ENCODE measurements around the gene DPH6.
"Not testable (repeated sequence)": the region's sequence is repeated elsewhere in the genome, so short reads cannot be mapped to it uniquely, and the experiment has no call there.

DPH6 gene

GRCh38 chr15:35437157-35437556, 108.8 kb downstream of the DPH6 start:
- no peak for DNase-seq (ENCODE audit: low read depth)

DNA sequence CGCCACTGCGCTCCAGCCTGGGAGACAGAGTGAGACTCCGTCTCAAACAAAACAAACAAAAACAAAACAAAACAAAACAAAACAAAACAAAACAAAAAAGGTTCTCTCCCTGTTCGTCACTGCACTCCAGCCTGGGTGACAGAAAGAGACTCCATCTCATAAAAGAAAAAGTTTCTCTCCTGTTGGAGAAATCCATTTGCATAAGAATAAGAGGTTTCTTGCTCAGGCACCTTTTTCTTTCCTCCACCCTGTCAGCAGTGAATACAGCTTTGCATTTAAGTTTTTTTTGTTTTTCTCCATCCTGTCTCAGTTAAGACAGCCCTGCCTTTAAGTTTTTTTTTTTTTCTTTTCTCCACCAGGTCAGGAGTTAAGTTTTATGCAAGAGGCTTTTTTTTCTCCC, 109.5 kb downstream of the DPH6 start:
- no peak for DNase-seq (ENCODE audit: low read depth)

- no peak for DNase-seq (ENCODE audit: low read depth)
These were observed 114.7 kb downstream of the DPH6 start for GRCh38 chr15:35431281-35431680.

- DNase-seq (ENCODE audit: low read depth): no peak
These were observed 115.7 kb downstream of the DPH6 start for GRCh38 chr15:35430301-35430700.

GRCh38 chr15:35427496-35427895, 118.5 kb downstream of the DPH6 start:
- DNase-seq (ENCODE audit: low read depth): no peak

- no peak for DNase-seq (ENCODE audit: low read depth)
These were observed 118.9 kb downstream of the DPH6 start for GRCh38 chr15:35427091-35427490.

GRCh38 chr15:35410775-35411174, 135.2 kb downstream of the DPH6 start:
- DNase-seq (ENCODE audit: low read depth): no peak

DNA sequence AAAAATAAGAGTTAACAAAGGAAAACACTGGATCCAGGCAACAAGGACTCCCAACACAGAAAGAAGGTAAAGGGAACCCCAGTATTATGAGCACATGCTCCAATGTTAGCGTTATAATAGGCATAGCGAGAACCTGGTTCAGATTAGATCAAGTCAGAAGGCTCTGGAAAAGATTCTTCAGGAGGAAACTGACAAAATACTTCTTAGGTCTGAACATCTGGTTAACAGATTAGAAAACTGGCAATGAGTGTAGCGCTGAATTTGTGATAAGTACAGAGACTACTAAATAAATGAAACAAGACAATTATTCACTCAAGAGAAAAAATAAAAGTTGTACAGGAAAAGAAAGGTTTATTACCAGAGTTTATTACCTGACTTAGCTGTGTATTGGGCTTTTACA, 146.1 kb downstream of the DPH6 start:
- DNase-seq (ENCODE audit: low read depth): no peak

- no peak for DNase-seq (ENCODE audit: low read depth)
These were observed 148.9 kb downstream of the DPH6 start for GRCh38 chr15:35397027-35397426.

DNA sequence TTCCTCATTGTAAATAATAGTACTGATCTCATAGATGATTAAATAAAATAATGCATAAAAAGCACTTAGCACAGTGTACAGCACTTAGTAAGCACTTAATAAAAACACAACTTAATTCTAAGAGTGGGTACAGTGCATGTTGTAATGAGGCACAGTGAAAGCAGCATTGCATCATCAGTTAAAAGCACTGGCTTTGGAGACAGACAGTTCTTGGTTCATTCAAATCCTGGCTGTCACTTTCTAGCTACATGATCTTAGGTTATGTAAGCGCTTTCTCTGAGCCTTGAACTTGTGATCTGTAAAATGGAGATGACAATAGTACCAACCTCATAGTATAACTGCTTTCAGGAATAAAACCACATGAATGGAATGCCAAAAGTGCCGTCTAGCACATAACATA, 151.5 kb downstream of the DPH6 start:
- DNase-seq (ENCODE audit: low read depth): no peak

GRCh38 chr15:35393398-35393797, 152.6 kb downstream of the DPH6 start:
- no peak for DNase-seq (ENCODE audit: low read depth)

DNA sequence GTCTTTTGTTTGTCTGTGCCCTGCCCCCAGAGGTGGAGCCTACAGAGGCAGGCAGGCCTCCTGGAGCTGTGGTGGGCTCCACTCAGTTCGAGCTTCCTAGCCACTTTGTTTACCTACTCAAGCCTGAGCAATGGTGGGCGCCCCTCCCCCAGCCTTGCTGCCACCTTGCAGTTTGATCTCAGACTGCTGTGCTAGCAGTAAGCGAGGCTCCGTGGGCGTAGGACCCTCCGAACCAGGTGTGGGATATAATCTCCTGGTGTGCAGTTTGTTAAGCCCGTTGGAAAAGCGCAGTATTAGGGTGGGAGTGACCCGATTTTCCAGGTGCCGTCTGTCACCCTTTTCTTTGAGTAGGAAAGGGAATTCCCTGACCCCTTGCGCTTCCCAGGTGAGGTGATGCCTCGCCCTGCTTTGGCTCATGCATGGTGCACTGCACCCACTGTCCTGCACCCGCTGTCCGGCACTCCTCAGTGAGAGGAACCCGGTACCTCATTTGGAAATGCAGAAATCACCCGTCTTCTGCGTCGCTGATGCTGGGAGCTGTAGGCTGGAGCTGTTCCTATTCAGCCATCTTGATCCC, 154.5 kb downstream of the DPH6 start:
- DNase-seq (ENCODE audit: low read depth): not testable (repeated sequence)

GRCh38 chr15:35383506-35383905, 162.5 kb downstream of the DPH6 start:
- DNase-seq (ENCODE audit: low read depth): no peak

DNA sequence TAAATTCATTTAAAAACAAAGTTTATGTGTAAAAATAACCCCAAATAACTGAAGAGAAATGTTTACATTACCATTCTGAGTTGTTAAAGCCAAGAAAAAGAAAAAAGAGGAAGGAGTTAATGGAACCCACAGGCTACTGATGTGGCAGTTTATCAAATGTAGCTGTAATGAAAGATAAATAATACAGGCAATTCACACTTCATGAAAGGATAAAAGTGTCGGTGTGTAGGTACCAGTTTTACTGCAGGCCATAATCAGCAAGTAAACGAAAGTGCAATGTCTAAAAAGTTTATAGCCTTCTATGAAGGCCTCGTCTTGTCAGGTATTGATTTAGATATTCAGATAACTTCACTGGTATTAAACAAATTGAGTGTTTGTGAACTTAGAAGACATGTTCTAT, 164.6 kb downstream of the DPH6 start:
- no peak for DNase-seq (ENCODE audit: low read depth)

- DNase-seq (ENCODE audit: low read depth): no peak
These were observed 166.0 kb downstream of the DPH6 start for GRCh38 chr15:35379972-35380371.

- DNase-seq (ENCODE audit: low read depth): not testable (repeated sequence)
These were observed 167.5 kb downstream of the DPH6 start for GRCh38 chr15:35378454-35378853.

- DNase-seq (ENCODE audit: low read depth): no peak
These were observed 169.3 kb downstream of the DPH6 start for GRCh38 chr15:35376707-35377106.

- DNase-seq (ENCODE audit: low read depth): no peak
These were observed 171.3 kb downstream of the DPH6 start for GRCh38 chr15:35374661-35375060.

DNA sequence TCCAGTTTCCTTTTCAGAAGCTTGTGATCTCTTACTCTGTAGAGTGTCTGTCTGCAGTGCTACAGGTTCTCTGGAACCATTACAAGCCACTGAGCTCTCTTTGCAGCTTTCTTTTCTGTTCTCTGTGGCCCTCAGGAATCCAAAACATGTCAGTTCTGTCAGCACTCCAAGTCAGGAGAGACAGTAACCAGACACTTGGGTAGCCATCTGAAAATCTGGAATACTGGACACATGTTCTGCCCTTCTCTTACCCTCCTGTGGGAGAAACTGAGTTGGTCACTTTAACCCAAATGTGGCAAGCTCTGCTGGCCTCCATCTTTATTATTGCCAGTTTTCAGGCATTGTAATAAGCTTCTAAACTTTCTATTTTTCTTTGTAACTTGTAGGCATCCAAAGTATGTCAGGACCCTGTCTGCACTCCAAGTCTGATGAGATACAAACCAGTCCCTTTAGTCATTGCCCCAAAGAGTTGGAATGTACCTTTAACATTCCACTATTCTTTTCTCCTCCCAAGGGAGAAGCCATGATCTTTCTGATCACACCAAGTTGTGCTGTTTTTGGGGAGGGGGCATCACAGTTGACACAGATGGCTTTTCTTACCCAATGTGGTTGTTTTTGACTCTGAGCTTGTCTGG, 183.7 kb downstream of the DPH6 start:
- no peak for DNase-seq (ENCODE audit: low read depth)

GRCh38 chr15:35358824-35359223, 187.1 kb downstream of the DPH6 start:
- DNase-seq (ENCODE audit: low read depth): no peak

DNA sequence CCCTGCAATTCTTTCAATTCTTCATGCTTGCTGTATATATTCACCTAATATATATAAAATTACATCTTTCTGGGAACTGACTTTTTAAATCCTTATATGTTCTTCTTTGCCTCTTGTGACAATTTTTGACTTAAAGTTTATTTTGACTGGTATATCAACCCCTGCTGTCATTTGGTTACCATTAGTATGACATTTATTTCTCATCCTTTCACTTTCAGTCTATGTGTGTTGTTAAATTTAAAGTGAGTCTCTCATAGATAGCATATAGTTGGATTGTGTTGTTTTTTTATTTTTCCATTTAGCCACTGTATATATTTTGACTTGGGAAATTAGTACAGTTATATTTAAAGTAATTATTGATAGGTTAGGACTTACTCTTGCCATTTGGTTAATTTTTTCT, 194.9 kb downstream of the DPH6 start:
- DNase-seq (ENCODE audit: low read depth): no peak

- no peak for DNase-seq (ENCODE audit: low read depth)
These were observed 196.0 kb downstream of the DPH6 start for GRCh38 chr15:35349916-35350315.

DNA sequence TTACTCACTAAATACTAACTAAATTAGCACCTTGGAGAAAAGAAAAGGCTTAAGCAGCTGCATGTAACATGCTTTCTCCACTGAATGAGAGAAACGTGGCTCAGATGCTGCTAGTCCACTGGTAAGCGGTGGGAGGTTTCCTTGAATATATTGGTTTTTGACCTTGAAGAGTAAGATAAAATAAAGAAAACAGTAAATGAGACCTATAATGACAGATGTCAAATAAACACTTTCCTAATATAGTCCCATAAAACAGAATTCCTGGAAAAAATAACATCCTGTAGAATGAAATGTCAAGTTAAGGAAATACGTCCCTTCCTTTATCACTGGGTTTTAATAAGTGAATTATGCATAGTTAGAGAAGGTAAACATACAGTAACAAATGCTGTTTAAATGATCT, 215.0 kb downstream of the DPH6 start:
- no peak for DNase-seq (ENCODE audit: low read depth)

DNA sequence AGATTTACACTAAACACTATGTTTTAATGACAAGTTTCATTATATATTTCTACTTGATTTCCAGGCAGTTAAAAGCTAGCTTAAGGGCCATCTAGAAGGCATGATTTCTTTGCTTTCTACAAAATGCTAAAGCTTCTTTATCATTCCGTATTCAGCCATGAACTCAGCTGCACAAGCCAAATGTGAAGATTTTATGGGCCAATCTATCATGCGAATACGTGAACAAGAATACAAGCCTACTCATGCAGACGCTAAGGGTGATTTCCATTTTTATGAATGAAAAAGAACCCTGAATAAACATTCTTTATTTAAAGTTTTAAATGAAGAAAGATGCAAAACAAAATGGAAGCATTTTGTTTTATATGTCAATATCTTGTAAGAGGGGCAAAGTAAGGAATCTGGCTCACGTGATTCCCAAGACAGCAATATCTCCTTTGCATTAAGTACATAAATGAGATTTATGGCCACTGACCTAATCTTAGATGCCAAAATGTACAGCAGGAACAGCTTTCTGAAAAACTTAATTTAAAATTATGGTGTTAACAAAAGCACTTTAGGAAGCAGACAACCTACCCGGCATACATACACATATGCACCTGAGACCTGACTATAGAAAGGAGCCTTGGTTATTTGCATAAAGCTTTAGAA, 215.8 kb downstream of the DPH6 start:
- no peak for DNase-seq (ENCODE audit: low read depth)
